Measurements from ENCODE around the gene MXD1.

GRCh38 chr2:69972822-69973221, 57.9 kb downstream of the MXD1 start:
- TF ChIP-seq CTCF (conservative IDR thresholded peaks at IDR 0.05) (no peak), ZFX (IDR thresholded peaks at IDR 0.05) (no peak)
